SK-N-SH (cell line): ENCODE results near the gene MAD1L1. TPM values are rescaled to one million over a fixed set of nuclear protein-coding genes. Genes with fewer than 3 reads are reported as not detected.

Experiments used
- CTCF ChIA-PET: fragments of 300-600, 350-600 bp; formaldehyde crosslinking; extraction: SDS; loops from one replicate; lab custom pipeline; 2021; lab: Yijun Ruan, JAX
- POLR2A ChIA-PET: fragments of 350-600 bp; sonication (Branson Sonifier 250); formaldehyde crosslinking; extraction: SDS; loops from one replicate; lab custom pipeline; 2020; ENCODE audit warnings: antibody characterized with exemption, inconsistent platforms; lab: Yijun Ruan, JAX
- DNase-seq: peaks from one replicate; pipeline ENCODE4 v3.0.0; 2012
- H2AFZ ChIP-seq: fragments of 200-600 bp; sonication (generic); 2 replicates; pipeline ENCODE4 v1.8.1; 2016; ENCODE audit warnings: antibody characterized with exemption, mild to moderate bottlenecking, low read depth
- H3F3A ChIP-seq: fragments of 200-600 bp; sonication (generic); replicated peaks from 2 replicates; pipeline ENCODE3; 2016; ENCODE audit warnings: antibody characterized with exemption, mild to moderate bottlenecking; ENCODE audit not compliant: insufficient read depth
- H3K27ac ChIP-seq, 2 experiments: fragments of 200-500 bp in 1 of 2; fragments of 200-600 bp in 1 of 2; sonication (Bioruptor generic) in 1 of 2; sonication (generic), shearing (Covaris generic) in 1 of 2; 2 replicates each; pipeline versions ENCODE4 v1.5.1 to v1.6.1; 2014 to 2016; ENCODE audit warnings: low read depth in 2 of 2, inconsistent platforms in 1 of 2, low read length in 1 of 2, mild to moderate bottlenecking in 1 of 2, mixed read lengths in 1 of 2
- H3K27me3 ChIP-seq: fragments of 200-600 bp; sonication (generic), shearing (Covaris generic); 2 replicates; pipeline ENCODE4 v1.6.1; 2016; ENCODE audit warnings: mixed run types; ENCODE audit not compliant: insufficient read depth
- H3K36me3 ChIP-seq, 2 experiments: fragments of 200-500 bp in 1 of 2; fragments of 200-600 bp in 1 of 2; sonication (Bioruptor generic) in 1 of 2; sonication (generic) in 1 of 2; replicated peaks in 1 of 2; 2 replicates each; pipeline versions ENCODE3 to v1.5.1; 2014 to 2016; ENCODE audit warnings: low read length in 1 of 2, mild to moderate bottlenecking in 1 of 2; ENCODE audit not compliant: insufficient read depth in 2 of 2, control insufficient read depth in 1 of 2
- H3K4me1 ChIP-seq, 2 experiments: fragments of 200-500 bp in 1 of 2; fragments of 200-600 bp in 1 of 2; sonication (Bioruptor generic) in 1 of 2; sonication (generic), shearing (Covaris generic) in 1 of 2; 2 replicates each; pipeline versions ENCODE4 v1.5.1 to v1.6.1; 2014 to 2016; ENCODE audit warnings: low read depth in 1 of 2, low read length in 1 of 2, mixed run types in 1 of 2; ENCODE audit not compliant: insufficient read depth in 2 of 2, control insufficient read depth in 1 of 2
- H3K4me2 ChIP-seq: fragments of 200-600 bp; sonication (generic), shearing (Covaris generic); 2 replicates; pipeline ENCODE4 v1.6.1; 2017; ENCODE audit warnings: mixed run types
- H3K4me3 ChIP-seq, 2 experiments: fragments of 200-500 bp in 1 of 2; fragments of 200-600 bp in 1 of 2; sonication (Bioruptor generic) in 1 of 2; sonication (generic), shearing (Covaris generic) in 1 of 2; 2 replicates each; pipeline versions ENCODE4 v1.5.1 to v1.8.1; 2014 to 2016; ENCODE audit warnings: low read depth in 2 of 2, inconsistent platforms in 1 of 2, low read length in 1 of 2, mild to moderate bottlenecking in 1 of 2, mixed read lengths in 1 of 2, moderate library complexity in 1 of 2
- H3K79me2 ChIP-seq: fragments of 200-600 bp; sonication (generic); 2 replicates; pipeline ENCODE4 v1.8.1; 2017; ENCODE audit warnings: mild to moderate bottlenecking; ENCODE audit not compliant: insufficient read depth
- H3K9ac ChIP-seq: fragments of 200-600 bp; sonication (generic); 2 replicates; pipeline ENCODE4 v1.6.1; 2017; ENCODE audit warnings: mixed run types
- H3K9me2 ChIP-seq: fragments of 200-600 bp; sonication (generic); 2 replicates; pipeline ENCODE4 v1.6.1; 2017; ENCODE audit warnings: mixed run types
- H3K9me3 ChIP-seq: fragments of 200-600 bp; sonication (generic); 2 replicates; pipeline ENCODE4 v1.6.1; 2017; ENCODE audit warnings: mixed run types, mild to moderate bottlenecking, moderate library complexity
- H4K20me1 ChIP-seq: fragments of 200-600 bp; sonication (generic); 2 replicates; pipeline ENCODE4 v1.6.1; 2017; ENCODE audit warnings: mild to moderate bottlenecking, mixed run types; ENCODE audit not compliant: insufficient read depth
- CTCF ChIP-seq: fragments of 200-600 bp; sonication (generic); IDR thresholded peaks from 2 replicates; pipeline ENCODE4 v1.6.1; 2017; ENCODE audit warnings: antibody characterized with exemption, mild to moderate bottlenecking, moderate library complexity
- ELF1 ChIP-seq: IDR thresholded peaks from 2 replicates; pipeline ENCODE4 v1.4.0; 2012
- FOXJ3 ChIP-seq: sonication (generic); formaldehyde crosslinking; IDR thresholded peaks from 2 replicates; pipeline ENCODE4 v1.5.1; 2020; ENCODE audit warnings: mild to moderate bottlenecking, missing genetic modification reagents
- GABPA ChIP-seq: IDR thresholded peaks from 2 replicates; pipeline ENCODE4 v1.4.0; 2012; ENCODE audit warnings: low read depth, mild to moderate bottlenecking
- GATA2 ChIP-seq: sonication (generic); formaldehyde crosslinking; IDR thresholded peaks from 2 replicates; pipeline ENCODE4 v1.5.0; 2020; ENCODE audit warnings: mild to moderate bottlenecking, missing genetic modification reagents
- JUND ChIP-seq: IDR thresholded peaks from 2 replicates; pipeline ENCODE4 v1.4.0; 2012
- MEF2A ChIP-seq: IDR thresholded peaks from 2 replicates; pipeline ENCODE4 v1.4.0; 2012; ENCODE audit warnings: low read depth, borderline replicate concordance
- NRF1 ChIP-seq: IDR thresholded peaks from 2 replicates; pipeline ENCODE4 v1.6.1; 2012; ENCODE audit warnings: low read depth, mild to moderate bottlenecking, low read length
- PBX3 ChIP-seq: IDR thresholded peaks from 2 replicates; pipeline ENCODE4; 2012
- POLR2AphosphoS5 ChIP-seq: IDR thresholded peaks from 2 replicates; pipeline ENCODE4 v1.6.1; 2012; ENCODE audit warnings: low read depth, low read length
- RAD21 ChIP-seq: IDR thresholded peaks from 2 replicates; pipeline ENCODE4 v1.6.1; 2012; ENCODE audit warnings: mild to moderate bottlenecking, low read length
- REST ChIP-seq: IDR thresholded peaks from 2 replicates; pipeline ENCODE4 v1.6.1; 2012; ENCODE audit warnings: mild to moderate bottlenecking, low read depth, low read length, moderate library complexity
- RFX5 ChIP-seq: IDR thresholded peaks from 2 replicates; pipeline ENCODE4 v1.6.1; 2012; ENCODE audit warnings: mild to moderate bottlenecking, improper control_type of control experiment, low read length
- SMC3 ChIP-seq: IDR thresholded peaks from 2 replicates; pipeline ENCODE4 v1.6.1; 2012; ENCODE audit warnings: low read depth, low read length, improper control_type of control experiment
- TCF12 ChIP-seq: IDR thresholded peaks from 2 replicates; pipeline ENCODE4 v1.4.0; 2012
- TEAD4 ChIP-seq: IDR thresholded peaks from 2 replicates; pipeline ENCODE4 v1.4.0; 2012; ENCODE audit warnings: mild to moderate bottlenecking, borderline replicate concordance; ENCODE audit not compliant: insufficient read depth
- USF2 ChIP-seq: fragments of 150-350 bp; IDR thresholded peaks from 2 replicates; pipeline ENCODE4 v1.6.1; 2017; ENCODE audit warnings: antibody characterized with exemption, low read length, low read depth, borderline replicate concordance
- YY1 ChIP-seq: IDR thresholded peaks from 2 replicates; pipeline ENCODE4 v1.4.0; 2012; ENCODE audit warnings: low read depth, mild to moderate bottlenecking
- ZBTB33 ChIP-seq: IDR thresholded peaks from 2 replicates; pipeline ENCODE4 v1.4.0; 2012; ENCODE audit warnings: low read depth, borderline replicate concordance
- WGBS: methylation state at CpG from one replicate; pipeline ENCODE4 v1.1.6; 2017; ENCODE audit warnings: low lambda C conversion rate; 5-methylcytosine and 5-hydroxymethylcytosine counted together
- polyA plus RNA-seq, 3 experiments: library from polyadenylated mRNA; depleted of rRNA; stranded (reverse); fragments of >200 nt; gene quantifications; 2 replicates each; pipeline ENCODE4 v1.2.3, GENCODE V29; 2012

The MAD1L1 gene
- polyA plus RNA-seq, 1 of the 3 experiments (the other 2 are of a cell fraction): 46.2 TPM

- Histone ChIP-seq H3K4me3 (no peak overlapping the region), H3K79me2 (no peaks in the 10 kb centered on the region), H3K9me3 (no peaks in the 10 kb centered on the region), H3K4me1 (peaks cover 0 to 65% of the 10 kb centered on the region in 2 experiments; a peak in 1 of 4 replicates), H4K20me1 (no peaks in the 10 kb centered on the region), H3F3A (no peaks in the 10 kb centered on the region), H3K9me2 (no peaks in the 10 kb centered on the region), H3K9ac (no peak overlapping the region), H3K27me3 (no peaks in the 10 kb centered on the region), H3K4me2 (no peak overlapping the region), H2AFZ (no peak overlapping the region), H3K36me3 (peaks cover 0 to 21% of the 10 kb centered on the region in 2 experiments), H3K27ac (no peak overlapping the region; a peak in 1 of 4 replicates)
- DNase-seq: no peak
- CTCF ChIA-PET: interaction anchor here (1.4 to 5.2 kb wide), 3 partner anchors 13 to 108 kb away, joined by 3 to 24 read pairs (median 4); no protein-coding TSS in a partner anchor
- TF ChIP-seq GABPA (no peak), NRF1 (no peak), GATA2 (no peak), USF2 (no peak), PBX3 (no peak), TEAD4 (no peak), ZBTB33 (no peak), RFX5 (no peak), RAD21 (no peak), ELF1 (no peak), MEF2A (no peak), YY1 (no peak), FOXJ3 (no peak), CTCF (no peak), JUND (no peak), POLR2AphosphoS5 (no peak), TCF12 (no peak), REST (no peak), SMC3 (no peak)
- POLR2A ChIA-PET: no interaction called here
- 96% methylated on average over 38 of the region's 40 CpGs for WGBS
Observed at GRCh38 chr7:1897861-1898627, 334.7 kb downstream of the MAD1L1 start.
